Right cardiac atrium (tissue), 5 donors: ENCODE data around the gene ZNF621. TPM values are rescaled to one million over a fixed set of nuclear protein-coding genes. Genes with fewer than 3 reads are reported as not detected.

Experiments
- polyA plus RNA-seq: library from polyadenylated mRNA; stranded (reverse); fragments of 200-250 nt; gene quantifications from one replicate; pipeline ENCODE4 v1.2.3, GENCODE V29; 2013
- total RNA-seq, 4 donors: library from RNA; stranded (reverse); fragmentation: NEBNext Ultra II Directional; extraction: Animal tissue kit (Norgen Biotek cat#: 25700); gene quantifications; one replicate each; pipeline ENCODE4 v1.2.1, GENCODE V29; 2021
- donor health status: healthy with polysubstance abuse.
- donor health status: DM: no; HTN: yes; CAD: no.
- donor health status: DM: no; HTN: no; CAD: no.
- donor health status: DM: no; HTN: yes; CAD: no; lungs with severe emphysema.
- donor health status: DM: yes; HTN: yes; CAD: no.

The ZNF621 gene
- total and polyA plus RNA-seq, 5 donors: 7.4 to 14.0 (median 10.5) TPM

Other genes starting within 250 kb of the ZNF621 start
- 100 to 1,000 TPM; 186 to 284 (median 246) TPM for gene EIF1B, start 215.3 kb upstream of the ZNF621 start, total RNA-seq
- gene EIF1B, start 215.3 kb upstream of the ZNF621 start, polyA plus RNA-seq: 367 TPM
- under 1 TPM; 0.11 to 0.48 (median 0.27) TPM for gene ENTPD3, start 137.8 kb upstream of the ZNF621 start, total RNA-seq
- 0.20 TPM for gene ENTPD3, start 137.8 kb upstream of the ZNF621 start, polyA plus RNA-seq
- 1,000 to 10,000 TPM; 1,029 to 1,161 (median 1,122) TPM for gene RPL14, start 67.6 kb upstream of the ZNF621 start, total RNA-seq
- gene RPL14, start 67.6 kb upstream of the ZNF621 start, polyA plus RNA-seq: 895 TPM
- 1 to 10 TPM; 3.9 to 6.3 (median 5.0) TPM for gene ZNF619, start 47.8 kb upstream of the ZNF621 start, total RNA-seq
- gene ZNF619, start 47.8 kb upstream of the ZNF621 start, polyA plus RNA-seq: 1.5 TPM
- gene ZNF620, start 18.9 kb upstream of the ZNF621 start, total RNA-seq: 1 to 10 TPM; 3.1 to 4.3 (median 3.3) TPM
- 2.1 TPM for gene ZNF620, start 18.9 kb upstream of the ZNF621 start, polyA plus RNA-seq